HCT116 (cell line): ENCODE measurements around the gene PPP1R3G.

ENCODE experiments used
- ATF3 ChIP-seq: IDR thresholded peaks from 2 replicates; pipeline ENCODE4 v1.6.1; 2012
- CTCF ChIP-seq, 3 experiments: fragments of 200-600 bp in 1 of 3; sonication (generic) in 1 of 3; IDR thresholded peaks in 2 of 3; conservative IDR thresholded peaks in 1 of 3; 2 replicates each; pipeline ENCODE4 v1.5.1; 2012 to 2017; ENCODE audit warnings: low read depth in 2 of 3, low read length in 2 of 3, antibody characterized with exemption in 1 of 3, borderline replicate concordance in 1 of 3, control low read depth in 1 of 3, mild to moderate bottlenecking in 1 of 3, mixed read lengths in 1 of 3, mixed run types in 1 of 3, moderate library complexity in 1 of 3; ENCODE audit not compliant: insufficient read depth in 1 of 3
- MAX ChIP-seq: IDR thresholded peaks from 2 replicates; pipeline ENCODE4 v1.6.1; 2012
- POLR2A ChIP-seq: IDR thresholded peaks from 2 replicates; pipeline ENCODE4 v1.7.0; 2011; ENCODE audit warnings: borderline replicate concordance; ENCODE audit not compliant: insufficient read depth, insufficient read length; ENCODE audit errors: extremely low read depth
- POLR2AphosphoS5 ChIP-seq: IDR thresholded peaks from 2 replicates; pipeline ENCODE4 v1.6.1; 2011; ENCODE audit warnings: mild to moderate bottlenecking, low read depth, low read length, moderate library complexity
- SP1 ChIP-seq: IDR thresholded peaks from 2 replicates; pipeline ENCODE4 v1.6.1; 2012; ENCODE audit warnings: low read depth
- YY1 ChIP-seq: IDR thresholded peaks from 2 replicates; pipeline ENCODE4 v1.6.1; 2011; ENCODE audit warnings: low read length, low read depth, moderate library complexity, mild to moderate bottlenecking; ENCODE audit not compliant: insufficient replicate concordance; ENCODE audit errors: extremely low read depth
- ZFX ChIP-seq: fragments of 450-650 bp; IDR thresholded peaks from 2 replicates; pipeline ENCODE4 v1.6.1; 2017
- ZNF274 ChIP-seq: fragments of 200-500 bp; sonication (Bioruptor generic); IDR thresholded peaks from 2 replicates; pipeline ENCODE4 v1.6.1; 2014; ENCODE audit warnings: mild to moderate bottlenecking, low read depth, low read length, inconsistent platforms

- TF ChIP-seq POLR2AphosphoS5 (no peak), ZNF274 (no peak), CTCF (IDR thresholded peaks at IDR 0.05 in 2 of 3, conservative IDR thresholded peaks at IDR 0.05 in 1 of 3; ENCODE audit: borderline replicate concordance in 1 of 3, insufficient read depth in 1 of 3, low read depth in 2 of 3, low read length in 2 of 3) (no peak), POLR2A (no peak), ATF3 (no peak), YY1 (no peak), ZFX (no peak), MAX (no peak), SP1 (no peak)
Observed at GRCh38 chr6:5059036-5059896, 25.9 kb upstream of the PPP1R3G start.
